ENCODE data around the gene SNX9.

- TF ChIP-seq CTCF (IDR thresholded peaks at IDR 0.05): no peak
- TF ChIP-seq POLR2A (IDR thresholded peaks at IDR 0.05): no peak
These were observed 136.6 kb downstream of the SNX9 start for GRCh38 chr6:157959451-157960227.
